ENCODE data around the gene GASK1A. TPM values are rescaled to one million over a fixed set of nuclear protein-coding genes. Genes with fewer than 3 reads are reported as not detected.

GASK1A gene
- total RNA-seq, 1 donor from 2014 or later: 0.09 TPM

GRCh38 chr3:43086460-43087165 lies 107.5 kb downstream of the GASK1A start:
- intact Hi-C loops (cut with micrococcal nuclease): no loop called here

GRCh38 chr3:43087249-43087776 lies 108.2 kb downstream of the GASK1A start:
- intact Hi-C loops (cut with micrococcal nuclease): no loop called here

GRCh38 chr3:43089081-43089480 lies 110.0 kb downstream of the GASK1A start:
- intact Hi-C loops (cut with micrococcal nuclease): no loop called here

GRCh38 chr3:43090238-43090637 lies 111.1 kb downstream of the GASK1A start:
- intact Hi-C loops (cut with micrococcal nuclease): no loop called here

- intact Hi-C loops (cut with micrococcal nuclease): no loop called here
These were observed 112.4 kb downstream of the GASK1A start for GRCh38 chr3:43091481-43091880.

GRCh38 chr3:43093006-43093405 lies 113.9 kb downstream of the GASK1A start:
- intact Hi-C loops (cut with micrococcal nuclease): no loop called here

- intact Hi-C loops (cut with micrococcal nuclease): no loop called here
These were observed 114.9 kb downstream of the GASK1A start for GRCh38 chr3:43093974-43094373.

GRCh38 chr3:43094381-43094780 lies 115.3 kb downstream of the GASK1A start:
- intact Hi-C loops (cut with micrococcal nuclease): no loop called here

- intact Hi-C loops (cut with micrococcal nuclease): no loop called here
These were observed 115.7 kb downstream of the GASK1A start for GRCh38 chr3:43094851-43095250.

GRCh38 chr3:43095370-43095769 lies 116.3 kb downstream of the GASK1A start:
- intact Hi-C loops (cut with micrococcal nuclease): no loop called here

GRCh38 chr3:43096761-43097160 lies 117.7 kb downstream of the GASK1A start:
- intact Hi-C loops (cut with micrococcal nuclease): no loop called here

GRCh38 chr3:43097400-43098080 lies 118.4 kb downstream of the GASK1A start:
- intact Hi-C loops (cut with micrococcal nuclease): no loop called here

- intact Hi-C loops (cut with micrococcal nuclease): no loop called here
These were observed 119.7 kb downstream of the GASK1A start for GRCh38 chr3:43098761-43099160.

- intact Hi-C loops (cut with micrococcal nuclease): no loop called here
These were observed 123.8 kb downstream of the GASK1A start for GRCh38 chr3:43102773-43103480.

GRCh38 chr3:43104039-43104438 lies 124.9 kb downstream of the GASK1A start:
- intact Hi-C loops (cut with micrococcal nuclease): no loop called here

- intact Hi-C loops (cut with micrococcal nuclease): loop anchor here (5.0 kb wide), 1 partner anchor 517 kb away; the partner anchor contains the start of gene ANO10
These were observed 125.8 kb downstream of the GASK1A start for GRCh38 chr3:43104660-43105595.

- intact Hi-C loops (cut with micrococcal nuclease): loop anchor here (5.0 kb wide), 1 partner anchor 517 kb away; the partner anchor contains the start of gene ANO10
These were observed 126.6 kb downstream of the GASK1A start, which contains the start of gene POMGNT2 for GRCh38 chr3:43105596-43106292. TSS of gene POMGNT2 (minus strand) at chr3:43106079. CDS start at chr3:43081431, 24,648 bp downstream.

GRCh38 chr3:43106293-43106628 lies 127.2 kb downstream of the GASK1A start:
- intact Hi-C loops (cut with micrococcal nuclease): loop anchor here (5.0 kb wide), 1 partner anchor 516 kb away; the partner anchor contains the start of gene ANO10

Measured in T-helper 2 cell treated with Interferon-gamma antibody and Interleukin-4, amounts not matched to agents 100 ng/mL and 5 ng/mL, for 36 hours (primary cell).